GM18907 (cell line): ENCODE data around the gene TIMM17A.
"Not testable (repeated sequence)": the region's sequence is repeated elsewhere in the genome, so short reads cannot be mapped to it uniquely, and the experiment has no call there.

Experiments used
- ATAC-seq: cut with Tn5 transposase; IDR thresholded peaks from one replicate; pipeline ENCODE4 v1.9.1; 2021; ENCODE audit warnings: mild to moderate bottlenecking, moderate library complexity; ENCODE audit not compliant: unreplicated experiment

Gene TIMM17A

GRCh38 chr1:202014060-202014459 lies 58.8 kb downstream of the TIMM17A start:
- ATAC-seq, result no peak

GRCh38 chr1:202014915-202015661 lies 59.8 kb downstream of the TIMM17A start:
- no peak for ATAC-seq

GRCh38 chr1:202015662-202015937 lies 60.3 kb downstream of the TIMM17A start:
- ATAC-seq, result no peak

GRCh38 chr1:202016022-202016810 lies 60.9 kb downstream of the TIMM17A start:
- ATAC-seq, result no peak

- no peak for ATAC-seq
Measured at GRCh38 chr1:202016811-202017748, 61.8 kb downstream of the TIMM17A start.

- no peak for ATAC-seq
Measured at GRCh38 chr1:202017749-202018467, 62.6 kb downstream of the TIMM17A start.

- no peak for ATAC-seq
Measured at GRCh38 chr1:202018468-202019234, 63.3 kb downstream of the TIMM17A start.

- ATAC-seq, result not testable (repeated sequence)
Measured at GRCh38 chr1:202019235-202019558, 63.9 kb downstream of the TIMM17A start.
